ENCODE data around the gene OLFML2B.

Gene OLFML2B

DNA sequence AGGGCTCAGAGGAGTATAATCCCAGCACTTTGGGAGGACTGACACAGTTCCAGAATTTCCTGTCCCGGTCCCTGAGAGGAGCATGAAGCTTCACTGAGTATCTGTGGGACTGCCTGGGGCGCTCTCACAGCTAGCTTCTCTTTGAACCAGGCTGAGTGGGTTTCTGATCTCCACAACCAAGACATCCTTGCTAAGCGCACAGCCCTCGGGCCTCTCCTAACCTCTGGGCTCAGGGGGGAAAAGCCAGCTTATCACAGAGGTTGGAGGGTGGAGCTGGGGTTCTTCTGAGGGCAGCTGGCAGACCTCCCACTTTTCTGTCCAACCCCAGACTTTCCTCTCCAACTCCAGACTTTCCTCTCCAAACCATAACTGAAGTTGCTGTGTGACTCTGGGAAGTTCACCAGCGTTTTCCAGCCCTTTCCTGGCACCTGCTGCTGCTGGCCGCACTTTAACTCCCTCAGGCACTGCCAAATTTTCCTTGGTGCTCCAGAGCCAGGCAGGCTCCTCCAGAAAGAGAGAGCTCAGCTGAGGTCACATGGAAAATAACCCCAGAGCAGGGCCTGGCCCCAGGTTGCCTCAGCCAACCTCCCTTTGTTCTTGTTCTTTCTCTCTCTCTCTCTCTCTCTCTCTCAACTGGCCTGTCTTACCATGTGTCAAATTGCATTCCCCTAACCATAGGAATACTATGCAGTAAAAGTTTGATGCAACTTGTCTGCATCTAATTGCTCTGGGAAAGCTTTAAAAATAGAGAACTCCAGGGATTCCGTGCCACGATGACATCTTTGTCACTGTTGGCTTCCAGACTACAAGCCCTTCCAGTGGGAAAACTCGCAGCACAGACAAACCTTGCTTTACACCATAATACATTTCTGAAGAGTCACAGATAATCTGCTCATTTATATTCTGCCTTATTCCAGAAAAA, 49.5 kb downstream of the OLFML2B start:
- no peak for FAIRE-seq

DNA sequence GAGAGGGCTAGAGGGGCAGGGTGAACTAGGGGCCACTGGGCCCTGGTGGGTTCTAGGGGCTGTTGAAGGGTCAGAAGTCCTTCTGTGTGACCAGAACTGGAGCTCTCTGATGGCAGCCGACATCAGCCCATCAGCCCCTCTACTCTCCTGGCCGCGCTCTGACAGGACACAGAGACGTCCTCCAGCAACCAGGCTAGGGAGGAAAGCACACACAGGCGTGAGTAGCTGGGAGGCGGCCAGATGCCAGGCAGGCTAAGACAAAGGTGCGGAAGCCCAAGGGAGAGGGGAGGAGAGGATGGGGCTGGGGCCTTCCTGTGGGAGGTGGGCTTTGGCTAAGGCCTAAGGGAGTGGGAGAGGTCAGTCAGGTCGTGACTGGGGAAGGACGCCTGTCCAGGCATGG, 50.8 kb downstream of the OLFML2B start:
- no peak for FAIRE-seq

DNA sequence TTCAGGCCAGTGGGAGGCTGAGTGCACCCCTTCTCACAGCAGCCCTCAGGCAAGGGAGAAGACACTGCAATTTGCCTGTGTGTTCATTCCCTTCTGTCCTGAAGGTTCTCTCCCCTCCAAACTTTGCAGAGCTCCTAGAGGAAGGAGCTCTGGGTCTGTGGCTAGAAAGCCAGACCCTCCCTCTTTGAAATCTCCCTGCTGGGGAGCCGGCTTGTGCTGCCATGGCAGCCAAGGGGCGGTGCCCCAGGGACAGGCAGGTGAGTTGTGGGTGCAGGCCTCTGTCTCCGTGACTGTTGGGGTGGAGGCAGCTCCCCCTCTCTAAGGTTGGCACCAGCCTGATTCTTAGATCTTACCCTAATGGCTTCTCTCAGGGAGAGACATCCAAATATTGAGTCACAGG, 53.0 kb downstream of the OLFML2B start:
- FAIRE-seq: no peak

DNA sequence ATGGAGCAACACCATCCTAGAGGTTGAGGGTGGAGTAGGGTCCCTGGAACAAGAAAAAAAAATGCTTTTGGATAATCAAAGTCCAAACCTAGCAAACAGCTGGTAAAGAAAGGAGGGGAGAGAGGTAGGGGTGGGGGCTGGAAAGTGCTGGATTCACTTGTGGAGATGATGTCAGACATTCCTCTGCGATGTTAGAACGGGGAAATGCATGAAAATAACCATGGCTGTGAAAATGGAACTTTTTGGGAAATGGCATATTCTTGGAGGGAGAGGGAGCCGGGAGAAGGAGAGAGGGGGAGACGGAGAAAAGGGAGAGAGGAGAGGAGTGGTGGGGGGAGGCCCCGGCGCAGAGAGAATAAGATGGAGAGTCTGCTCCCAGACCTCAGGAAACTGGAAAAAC, 53.6 kb downstream of the OLFML2B start:
- no peak for FAIRE-seq

DNA sequence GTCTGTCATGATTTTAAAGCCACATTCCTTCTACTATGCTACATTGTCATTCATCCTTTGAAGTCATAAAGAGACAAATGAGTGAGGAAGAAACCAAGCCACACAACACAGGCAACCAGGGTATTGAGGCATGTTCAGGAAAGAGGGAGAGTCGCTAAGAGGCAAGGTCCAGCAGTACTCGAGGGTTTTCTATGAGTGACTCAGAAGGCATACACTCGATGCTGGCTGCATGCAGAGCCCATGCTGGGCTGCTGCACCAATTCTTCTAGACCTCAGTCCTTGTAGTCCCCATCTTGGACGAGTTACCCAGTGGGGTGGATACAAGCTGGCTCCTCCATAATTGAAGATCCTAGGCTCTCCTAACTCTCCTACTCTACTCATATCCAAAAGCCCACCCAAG, 57.6 kb downstream of the OLFML2B start:
- no peak for FAIRE-seq

DNA sequence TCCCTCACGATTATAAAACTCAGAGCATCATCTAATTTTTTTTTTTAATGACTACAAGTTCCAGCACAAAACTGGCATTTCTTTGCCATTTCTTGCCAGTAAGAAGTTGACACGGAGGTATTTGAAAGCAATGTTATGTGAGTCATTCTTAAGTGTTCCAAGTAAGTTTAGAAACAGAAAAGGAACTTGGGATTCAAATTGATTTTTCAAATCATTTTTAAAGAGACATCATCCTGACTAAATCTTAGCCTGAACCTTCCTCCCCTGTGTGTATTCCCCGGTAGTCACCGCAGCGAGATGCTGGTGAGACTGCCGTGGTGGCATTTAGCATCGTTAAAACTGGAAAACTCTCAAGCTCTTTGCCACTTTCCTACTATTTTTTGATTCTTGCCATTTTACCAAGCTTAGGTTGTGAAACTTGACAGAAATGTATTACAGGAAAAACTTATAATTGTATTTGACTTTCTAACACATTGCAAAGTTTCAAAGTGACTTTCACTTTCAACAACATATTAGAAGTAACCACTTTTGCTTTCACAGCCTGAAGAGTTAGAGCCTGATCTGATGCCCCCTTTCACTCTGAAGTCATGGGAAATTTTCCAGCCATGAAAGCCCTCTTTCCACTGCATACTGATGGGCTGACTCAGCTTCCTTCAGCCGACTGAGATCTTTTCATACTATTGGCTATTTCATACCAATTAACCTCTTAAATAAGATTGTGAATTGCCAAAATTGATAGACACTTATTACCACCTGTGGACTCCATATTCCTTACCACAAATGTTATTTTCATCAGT, 61.4 kb downstream of the OLFML2B start:
- no peak for FAIRE-seq

DNA sequence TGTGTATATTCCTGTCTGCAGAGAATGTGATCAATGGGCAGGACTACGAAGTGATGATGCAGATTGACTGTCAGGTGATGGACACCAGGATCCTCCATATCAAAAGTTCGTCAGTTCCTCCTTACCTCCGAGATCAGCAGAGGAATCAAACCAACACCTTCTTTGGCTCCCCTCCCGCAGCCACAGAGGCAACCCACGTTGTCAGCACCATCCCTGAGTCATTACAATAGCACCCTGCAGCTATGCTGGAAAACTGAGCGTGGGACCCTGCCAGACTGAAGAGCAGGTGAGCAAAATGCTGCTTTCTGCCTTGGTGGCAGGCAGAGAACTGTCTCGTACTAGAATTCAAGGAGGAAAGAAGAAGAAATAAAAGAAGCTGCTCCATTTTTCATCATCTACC, 65.2 kb downstream of the OLFML2B start:
- no peak for FAIRE-seq

DNA sequence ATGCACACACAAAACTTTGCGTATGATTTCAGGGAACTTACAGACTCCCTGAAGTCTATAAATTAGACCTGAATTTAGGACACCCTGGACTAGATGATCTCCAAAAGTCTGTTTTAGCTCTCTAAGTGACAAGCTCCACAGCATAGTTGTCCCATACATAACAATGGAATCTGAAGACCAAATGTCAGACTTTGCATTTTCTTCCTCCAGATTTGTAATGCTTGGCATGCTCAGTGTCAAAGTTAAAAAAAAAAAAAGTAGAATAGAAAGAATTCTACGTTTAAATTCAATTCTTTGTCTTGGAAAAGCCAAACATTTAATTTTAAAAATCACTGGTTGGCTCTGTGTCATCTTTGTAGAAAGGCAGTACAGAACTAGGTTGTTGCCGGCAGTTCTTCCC, 66.7 kb downstream of the OLFML2B start:
- no peak for FAIRE-seq

DNA sequence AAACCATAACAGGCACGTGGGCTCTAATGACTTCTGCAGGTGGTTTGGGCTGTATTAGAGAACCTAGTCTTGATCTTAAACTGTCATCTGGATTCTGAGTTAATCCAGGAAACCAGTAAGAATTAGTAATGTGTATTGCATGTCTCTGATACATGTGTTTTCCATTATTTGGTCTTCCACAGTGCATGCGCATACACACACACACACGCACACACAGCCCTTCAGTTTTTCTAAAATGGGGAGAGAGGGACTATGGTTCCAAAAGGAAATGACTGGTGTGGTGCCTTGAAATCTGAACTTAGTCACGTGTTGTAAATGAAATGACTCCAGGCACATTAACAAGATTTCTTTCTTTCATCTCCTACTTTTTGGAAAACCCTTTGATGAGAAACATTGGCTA, 67.6 kb downstream of the OLFML2B start:
- no peak for FAIRE-seq

DNA sequence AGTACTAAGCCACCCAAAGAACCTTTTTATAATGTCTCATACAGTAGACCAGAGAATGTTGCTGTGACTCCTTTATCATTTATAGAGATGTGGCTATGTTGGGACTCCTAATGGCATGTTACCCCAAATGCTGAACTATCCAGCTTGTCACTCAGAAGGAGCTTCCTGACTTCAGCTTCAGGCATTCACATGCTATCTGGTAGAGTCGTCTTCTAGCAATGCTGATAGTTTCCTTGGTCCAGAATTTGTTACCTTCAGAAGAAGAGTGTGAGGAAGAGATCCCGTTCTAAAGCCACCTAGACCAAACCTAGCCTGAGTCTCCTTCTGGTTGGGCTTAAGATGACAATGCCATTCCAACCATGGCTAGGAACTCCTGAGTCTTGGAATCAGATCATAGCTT, 68.1 kb downstream of the OLFML2B start:
- FAIRE-seq: no peak

DNA sequence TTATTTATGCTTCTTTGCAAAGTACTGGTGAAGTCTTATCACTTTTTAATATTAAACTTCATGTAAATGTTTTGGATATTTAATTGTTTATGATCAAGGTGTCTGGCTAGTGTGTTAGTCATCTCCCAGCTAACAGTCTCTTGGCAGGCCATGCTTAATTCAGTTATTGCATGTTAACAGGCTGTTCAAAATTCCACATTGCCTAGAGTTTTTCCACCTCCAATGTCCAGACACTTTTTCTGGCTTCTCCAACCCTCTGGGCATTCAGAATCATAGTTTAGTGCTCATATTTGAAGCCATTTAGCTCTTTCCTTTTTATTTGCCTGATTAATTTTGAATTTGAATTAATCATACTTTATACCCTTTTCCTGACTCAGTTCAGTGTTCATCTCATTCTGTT, 69.2 kb downstream of the OLFML2B start:
- no peak for FAIRE-seq

DNA sequence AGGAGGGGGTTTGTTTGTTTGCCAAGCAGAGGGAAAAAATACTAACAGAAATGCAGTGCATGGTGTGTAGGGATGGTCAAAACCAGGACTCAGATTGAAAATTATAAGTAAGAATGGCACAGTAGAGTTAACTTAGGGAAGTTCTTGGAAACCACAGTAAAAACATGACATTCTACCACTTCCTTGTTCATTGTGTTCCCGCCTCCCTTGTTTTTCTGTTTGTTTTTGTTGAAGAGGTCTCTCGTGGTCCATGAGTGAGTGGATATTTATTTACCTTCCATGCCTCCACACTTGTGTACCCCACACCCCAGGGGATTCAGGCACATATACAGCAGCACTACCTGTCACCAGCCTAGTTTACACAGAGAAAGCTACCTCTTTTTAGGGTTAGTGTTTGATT, 69.6 kb downstream of the OLFML2B start:
- no peak for FAIRE-seq

DNA sequence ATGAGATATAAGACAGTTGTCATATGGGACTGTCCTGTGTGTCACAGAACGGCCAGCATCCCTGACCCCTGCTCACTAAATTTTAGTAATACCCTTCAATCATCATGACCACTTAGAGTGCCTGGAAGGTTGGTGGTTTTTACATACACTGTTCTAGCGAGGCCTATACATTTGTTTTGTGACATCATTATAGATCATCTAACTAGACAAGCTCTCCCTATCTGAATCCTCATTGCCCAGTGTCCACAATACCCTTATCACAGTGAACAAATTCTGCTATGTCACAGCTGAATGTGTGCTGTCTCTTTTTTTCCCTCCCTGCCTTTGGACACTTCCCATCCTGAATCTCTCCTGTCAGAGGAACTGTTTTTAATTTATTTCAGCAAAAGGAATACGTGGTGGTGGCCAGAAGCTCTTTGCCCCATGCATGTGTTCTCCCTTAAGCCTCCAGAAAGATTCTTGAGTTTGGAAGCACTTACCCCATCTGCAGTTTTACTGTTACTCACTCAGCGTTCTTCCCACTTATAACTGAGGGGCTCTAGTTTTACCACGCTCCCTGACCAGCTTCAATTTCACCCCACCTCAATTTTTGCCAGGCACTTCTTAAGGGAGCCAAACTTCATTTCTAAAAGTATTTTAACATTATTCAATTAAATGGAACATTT, 70.3 kb downstream of the OLFML2B start:
- no peak for FAIRE-seq

DNA sequence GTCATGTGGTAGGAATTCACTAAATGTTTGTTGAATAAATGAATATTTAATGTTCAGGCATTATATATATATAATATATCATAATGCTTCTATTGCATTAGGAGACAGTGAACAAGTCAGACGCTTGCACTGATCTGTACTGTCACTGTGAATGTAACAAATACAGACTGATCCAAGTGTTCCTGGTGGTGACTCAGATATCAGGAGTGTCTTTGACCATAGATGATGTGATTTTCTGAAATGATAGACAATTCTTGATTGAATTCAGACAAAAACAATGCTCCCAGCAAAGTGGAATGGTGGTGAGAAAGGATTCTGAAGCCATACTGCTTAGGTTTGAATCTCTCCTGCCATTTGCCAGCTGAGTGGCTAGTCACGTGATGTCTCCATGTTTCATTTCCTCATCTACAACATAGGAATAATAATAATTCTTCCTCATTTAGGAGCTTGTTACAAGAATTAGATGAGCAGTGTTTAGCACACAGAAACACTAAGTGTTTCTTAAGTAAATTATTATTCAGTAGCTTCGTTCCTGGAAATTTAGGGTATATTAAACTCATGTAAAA, 71.0 kb downstream of the OLFML2B start:
- FAIRE-seq: no peak

DNA sequence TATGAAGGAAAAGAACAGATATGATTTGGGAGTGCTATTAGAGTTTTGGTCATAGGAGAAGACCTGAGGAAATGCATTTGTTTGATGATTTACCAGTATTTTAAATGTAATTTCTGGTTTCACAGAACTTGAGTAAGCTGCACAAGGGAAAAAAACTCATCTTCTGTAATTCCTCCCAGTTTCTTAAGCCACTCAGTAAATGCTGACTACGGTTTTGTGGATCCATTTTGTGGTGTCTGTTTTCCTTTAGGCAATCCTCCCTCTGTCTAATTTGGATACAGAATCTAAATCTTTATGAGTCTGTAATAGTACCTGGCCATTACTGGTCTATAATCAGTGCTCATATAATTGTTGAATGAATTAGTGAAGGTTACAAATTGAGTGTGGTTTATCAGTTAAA, 72.0 kb downstream of the OLFML2B start:
- FAIRE-seq: no peak

DNA sequence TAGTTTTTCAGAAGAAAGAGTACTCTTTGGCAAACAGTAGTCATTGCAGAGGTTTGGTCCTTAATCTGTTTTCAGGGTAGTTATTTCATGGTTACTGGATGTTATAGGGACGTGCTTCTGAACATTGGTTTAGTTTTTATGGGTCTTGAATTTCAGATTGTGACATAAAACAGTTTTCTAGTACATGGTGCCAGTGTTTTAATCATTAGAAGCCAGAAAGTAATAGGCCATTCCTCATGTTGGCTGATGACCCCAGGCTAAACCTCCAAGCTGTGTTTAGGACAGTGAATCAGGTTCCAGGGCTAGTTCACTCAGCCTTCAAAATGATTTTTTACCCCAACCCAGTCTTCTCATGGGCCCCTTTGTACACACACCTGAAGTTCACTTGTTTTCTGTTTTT, 73.3 kb downstream of the OLFML2B start:
- FAIRE-seq: no peak

DNA sequence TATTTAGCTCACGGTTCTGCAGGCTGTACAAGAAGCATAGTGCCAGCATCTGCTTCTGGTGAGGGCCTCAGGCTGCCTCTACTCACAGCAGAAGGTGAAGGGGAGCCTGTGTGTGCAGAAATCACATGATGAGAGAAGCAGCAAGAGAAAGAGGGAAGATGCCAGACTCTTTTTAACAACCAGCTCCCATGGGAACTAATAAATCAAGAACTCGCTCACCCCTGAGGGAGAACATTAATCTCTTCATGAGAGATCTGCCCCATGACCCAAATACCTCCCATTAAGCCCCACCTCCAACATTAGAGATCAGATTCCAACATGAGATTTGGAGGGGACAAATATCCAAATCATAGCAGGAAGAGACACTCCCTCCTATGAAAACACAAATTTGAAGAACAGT, 74.1 kb downstream of the OLFML2B start:
- FAIRE-seq: no peak

DNA sequence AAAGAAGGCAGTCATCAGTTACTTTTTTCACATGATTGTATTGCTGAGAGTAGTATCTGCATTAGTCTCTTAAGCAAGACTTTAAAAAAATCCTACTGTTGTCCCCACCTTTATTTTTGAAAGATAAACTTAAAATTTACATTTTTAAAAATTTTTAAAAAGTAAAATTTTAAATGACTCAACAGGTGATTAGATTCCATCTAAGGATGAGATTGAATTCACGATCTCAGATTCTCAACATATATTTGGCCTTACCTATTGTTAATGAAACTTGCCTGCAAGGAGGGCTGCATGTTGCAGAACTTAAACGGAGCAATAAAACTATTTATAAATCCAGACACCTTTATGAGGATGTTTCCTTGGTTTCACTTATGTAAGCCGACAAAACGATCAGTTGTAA, 75.2 kb downstream of the OLFML2B start:
- no peak for FAIRE-seq

DNA sequence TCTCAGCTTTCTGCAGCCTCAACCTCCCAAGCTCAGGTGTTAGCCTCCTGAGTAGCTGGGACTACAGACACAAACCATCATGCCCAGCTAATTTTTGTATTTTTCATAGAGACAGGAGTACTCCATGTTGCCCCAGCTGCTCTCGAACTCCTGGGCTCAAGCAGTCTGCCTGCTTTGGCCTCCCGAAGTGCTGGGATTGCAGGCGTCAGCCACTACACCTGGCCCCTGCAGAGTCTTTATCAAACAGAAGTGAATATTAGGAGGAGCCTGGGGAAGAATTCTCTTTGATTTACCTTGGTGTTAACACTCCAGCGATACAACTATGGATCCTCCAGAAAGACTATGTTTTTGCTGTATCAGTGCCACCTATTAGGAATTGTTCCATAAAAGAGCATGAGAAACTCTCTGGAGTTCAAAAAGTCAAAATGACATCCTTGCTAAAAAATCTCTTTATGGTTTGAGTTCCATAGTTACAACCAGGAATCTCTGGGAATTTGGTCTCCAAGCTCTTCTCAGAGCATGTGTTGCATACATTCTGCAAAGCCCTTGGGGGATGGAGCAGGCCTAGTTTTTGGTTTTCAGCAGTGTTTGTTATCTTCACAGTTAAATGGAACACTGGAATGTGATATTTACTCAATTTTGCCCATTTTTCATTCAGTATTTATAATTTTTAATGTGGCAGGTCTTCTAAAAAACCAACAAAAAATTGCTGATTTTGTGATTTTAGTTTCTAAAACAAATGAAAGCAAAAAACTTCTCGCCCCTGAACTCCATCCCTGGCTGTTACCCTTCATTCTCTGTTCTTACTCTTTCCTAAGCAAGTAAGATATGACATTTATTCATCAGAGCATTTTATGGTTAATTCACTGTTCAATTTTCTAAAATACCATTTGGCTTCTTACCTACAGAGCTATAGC, 77.3 kb downstream of the OLFML2B start:
- FAIRE-seq: no peak

DNA sequence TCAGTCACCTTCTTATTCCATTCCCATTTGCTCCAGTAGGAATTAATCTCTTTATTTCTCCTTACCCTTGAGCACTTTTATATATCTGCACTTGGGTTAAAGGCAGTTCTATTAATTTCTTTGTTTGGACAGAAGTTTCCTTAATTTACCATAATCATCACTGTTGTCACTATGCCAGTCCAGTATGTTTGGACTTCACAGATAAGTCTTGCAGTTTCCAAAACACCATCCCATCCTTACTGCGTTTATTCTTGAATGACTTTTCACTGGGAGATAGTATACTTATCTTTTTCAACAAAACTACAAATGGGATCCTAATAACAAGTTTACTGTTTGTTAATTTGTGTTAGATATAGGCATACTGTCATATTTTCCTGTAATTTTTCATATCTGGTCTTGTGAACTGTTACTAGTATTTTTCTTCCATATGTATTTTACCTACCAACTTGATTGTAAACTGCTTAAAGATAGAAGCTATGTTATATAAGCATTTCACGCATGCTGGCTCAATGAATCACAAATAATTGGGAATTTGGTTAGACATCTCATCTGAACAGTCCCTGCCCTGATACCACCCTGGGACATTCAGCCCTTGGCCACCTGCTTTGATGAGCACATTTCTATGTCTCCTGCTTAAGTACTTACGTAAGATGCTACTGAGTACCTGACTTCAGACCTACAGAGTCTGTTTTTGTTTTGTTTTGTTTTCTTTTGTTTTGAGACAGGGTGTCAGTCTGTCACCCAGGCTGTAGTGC, 78.2 kb downstream of the OLFML2B start:
- no peak for FAIRE-seq

DNA sequence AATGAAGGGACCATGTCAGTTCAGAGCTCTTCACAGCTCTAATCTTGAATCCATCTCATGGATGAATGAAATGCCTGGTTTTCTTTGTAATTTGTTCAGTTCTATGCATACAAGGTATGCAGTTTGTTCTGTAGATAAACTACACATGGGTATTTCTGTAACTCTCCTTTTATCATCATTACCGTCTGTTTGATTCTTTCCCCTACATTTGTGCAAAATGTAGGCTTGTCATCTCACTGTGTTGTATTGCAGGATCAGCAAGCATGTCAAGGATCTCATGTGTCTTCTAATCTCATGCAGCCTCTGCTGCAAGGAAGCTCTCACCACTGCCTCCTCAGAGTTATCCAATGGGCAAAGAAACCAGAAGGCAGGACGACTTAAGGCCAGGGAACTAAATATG, 79.3 kb downstream of the OLFML2B start:
- FAIRE-seq: no peak

All from islet of Langerhans (tissue), 1 donor.